ENCODE data around the gene ALX4.

GRCh38 chr11:44306918-44307244, 3.1 kb downstream of the ALX4 start:
- TF ChIP-seq SUZ12 (IDR thresholded peaks at IDR 0.05; ENCODE audit: extremely low read depth, insufficient read depth, insufficient read length): no peak
- no peak for TF ChIP-seq ZNF274 (IDR thresholded peaks at IDR 0.05; ENCODE audit: low read depth, low read length)
- TF ChIP-seq YY1 (IDR thresholded peaks at IDR 0.05; ENCODE audit: insufficient read depth, insufficient read length): peak; percentile 58

Data from NT2/D1 (cell line).